HEK293T (cell line): ENCODE data around the gene PIEZO1.

Source experiments
- ARNT ChIP-seq: fragments of 450-650 bp; IDR thresholded peaks from 2 replicates; pipeline ENCODE4 v1.6.1; 2017; ENCODE audit warnings: mild to moderate bottlenecking
- BHLHE40 ChIP-seq: fragments of 450-650 bp; IDR thresholded peaks from 2 replicates; pipeline ENCODE4 v1.6.1; 2016; ENCODE audit warnings: mild to moderate bottlenecking, moderate library complexity, borderline replicate concordance
- FOXA1 ChIP-seq: fragments of 450-650 bp; IDR thresholded peaks from 2 replicates; pipeline ENCODE4 v1.6.1; 2016; ENCODE audit warnings: mild to moderate bottlenecking
- HDGF ChIP-seq: fragments of 450-650 bp; IDR thresholded peaks from 2 replicates; pipeline ENCODE4 v1.6.1; 2017; ENCODE audit warnings: antibody characterized with exemption, borderline replicate concordance
- NFRKB ChIP-seq: fragments of 450-650 bp; IDR thresholded peaks from 2 replicates; pipeline ENCODE4 v1.6.1; 2016; ENCODE audit warnings: mild to moderate bottlenecking, moderate library complexity
- SP1 ChIP-seq: fragments of 450-650 bp; IDR thresholded peaks from 2 replicates; pipeline ENCODE4 v1.6.1; 2017
- SUZ12 ChIP-seq: fragments of 450-650 bp; IDR thresholded peaks from 2 replicates; pipeline ENCODE4 v1.6.1; 2016; ENCODE audit warnings: mild to moderate bottlenecking

- no peak for TF ChIP-seq NFRKB
- TF ChIP-seq SUZ12 = no peak
- TF ChIP-seq FOXA1 = no peak
- no peak for TF ChIP-seq ARNT
- TF ChIP-seq BHLHE40 = no peak
- TF ChIP-seq HDGF = no peak
- TF ChIP-seq SP1 = no peak
These were observed 61.1 kb downstream of the PIEZO1 start for GRCh38 chr16:88723911-88724310.
